H1 (cell line): Measurements from ENCODE around the gene SRM. TPM values are rescaled to one million over a fixed set of nuclear protein-coding genes. Genes with fewer than 3 reads are reported as not detected.

Source experiments
- CTCF ChIA-PET: fragments of 300-600 bp; sonication (Branson Sonifier 250); formaldehyde crosslinking; loops from one replicate; lab custom pipeline; 2021; ENCODE audit not compliant: partially characterized antibody; lab: Charles Lee
- POLR2A ChIA-PET: fragments of 300-600 bp; sonication (Branson Sonifier 250); formaldehyde crosslinking; loops from one replicate; lab custom pipeline; 2021; ENCODE audit warnings: inconsistent platforms; ENCODE audit not compliant: partially characterized antibody; lab: Charles Lee
- DNase-seq, 2 experiments: peaks; one replicate each; pipeline versions ENCODE4 v3.0.0 to v3.0.0-alpha.2; 2010 to 2022; ENCODE audit warnings: low spot score in 2 of 2, low read depth in 1 of 2, mixed read lengths in 1 of 2
- FAIRE-seq: peaks from 2 replicates; lab custom pipeline; 2011; peaks lifted over from hg19 to GRCh38; lab: Jason Lieb, UNC
- H2AFZ ChIP-seq: 2 replicates; pipeline ENCODE4 v1.8.1; 2012; ENCODE audit warnings: low read length, inconsistent platforms
- H2AK5ac ChIP-seq: 2 replicates; pipeline ENCODE4 v1.6.1; 2013; ENCODE audit warnings: low read depth, low read length
- H2BK120ac ChIP-seq: replicated peaks from 2 replicates; pipeline ENCODE3; 2013; ENCODE audit warnings: low read depth, low read length, inconsistent platforms
- H2BK12ac ChIP-seq: 2 replicates; pipeline ENCODE4 v1.6.1; 2013; ENCODE audit warnings: low read depth, low read length
- H2BK15ac ChIP-seq: 2 replicates; pipeline ENCODE4 v1.6.1; 2013; ENCODE audit warnings: low read length
- H2BK20ac ChIP-seq: 2 replicates; pipeline ENCODE4 v1.6.1; 2013; ENCODE audit warnings: low read length
- H2BK5ac ChIP-seq: 2 replicates; pipeline ENCODE4 v1.6.1; 2013; ENCODE audit warnings: low read depth, low read length
- H3K14ac ChIP-seq: 2 replicates; pipeline ENCODE4 v1.6.1; 2013; ENCODE audit warnings: inconsistent platforms; ENCODE audit not compliant: insufficient read length
- H3K18ac ChIP-seq: 2 replicates; pipeline ENCODE4 v1.6.1; 2013; ENCODE audit warnings: low read length; ENCODE audit errors: extremely low read depth
- H3K23ac ChIP-seq: 2 replicates; pipeline ENCODE4 v1.6.1; 2013; ENCODE audit warnings: inconsistent platforms; ENCODE audit not compliant: insufficient read length
- H3K23me2 ChIP-seq: 2 replicates; pipeline ENCODE4 v1.6.1; 2013; ENCODE audit warnings: low read depth, low read length
- H3K27ac ChIP-seq: 2 replicates; pipeline ENCODE4 v1.6.1; 2011; ENCODE audit warnings: low read depth, low read length, inconsistent platforms
- H3K27me3 ChIP-seq, 4 experiments: replicated peaks in 1 of 4; 1 replicate in 1 of 4; 2 replicates in 3 of 4; pipeline versions ENCODE4 v1.6.1 to v1.8.1; 2011 to 2013; ENCODE audit warnings: low read length in 3 of 4, mild to moderate bottlenecking in 3 of 4, inconsistent platforms in 2 of 4, mixed read lengths in 2 of 4, moderate library complexity in 1 of 4; ENCODE audit not compliant: control insufficient read depth in 3 of 4, insufficient read depth in 3 of 4; ENCODE audit errors: extremely low read depth in 1 of 4
- H3K36me3 ChIP-seq, 4 experiments: 2 replicates each; pipeline versions ENCODE4 v1.6.1 to v1.8.1; 2011 to 2013; ENCODE audit warnings: mild to moderate bottlenecking in 4 of 4, low read length in 3 of 4, moderate library complexity in 2 of 4, control low read depth in 1 of 4, inconsistent platforms in 1 of 4; ENCODE audit not compliant: insufficient read depth in 4 of 4, control insufficient read depth in 2 of 4
- H3K4ac ChIP-seq: replicated peaks from 2 replicates; pipeline ENCODE3; 2013; ENCODE audit warnings: low read length, low read depth, mixed read lengths, inconsistent platforms; ENCODE audit not compliant: insufficient read length
- H3K4me1 ChIP-seq, 4 experiments: replicated peaks in 1 of 4; 1 replicate in 1 of 4; 2 replicates in 3 of 4; pipeline versions ENCODE4 v1.6.1 to v1.8.1; 2011 to 2013; ENCODE audit warnings: low read length in 3 of 4, inconsistent platforms in 2 of 4, mixed read lengths in 1 of 4; ENCODE audit not compliant: insufficient read depth in 4 of 4, control insufficient read depth in 3 of 4
- H3K4me2 ChIP-seq, 2 experiments: 2 replicates each; pipeline versions ENCODE4 v1.6.1 to v1.8.1; 2011 to 2013; ENCODE audit warnings: low read depth in 2 of 2, low read length in 2 of 2, control low read depth in 1 of 2, inconsistent platforms in 1 of 2, mild to moderate bottlenecking in 1 of 2; ENCODE audit not compliant: insufficient read depth in 1 of 2
- H3K4me3 ChIP-seq, 4 experiments: fragments of 200-600, 300-600 bp in 1 of 4; sonication (generic), shearing (Covaris generic), sonication (Bioruptor Twin) in 1 of 4; 2 replicates each; pipeline versions ENCODE4 v1.5.1 to v1.8.1; 2011 to 2016; ENCODE audit warnings: low read length in 4 of 4, low read depth in 3 of 4, control low read depth in 2 of 4, inconsistent platforms in 2 of 4, mild to moderate bottlenecking in 2 of 4, mixed read lengths in 1 of 4, moderate library complexity in 1 of 4; ENCODE audit not compliant: insufficient read depth in 2 of 4; ENCODE audit errors: extremely low read depth in 1 of 4
- H3K56ac ChIP-seq: replicated peaks from 2 replicates; pipeline ENCODE3; 2013; ENCODE audit warnings: low read depth, mild to moderate bottlenecking, mixed read lengths, low read length, inconsistent platforms; ENCODE audit not compliant: insufficient read length
- H3K79me1 ChIP-seq: 2 replicates; pipeline ENCODE4 v1.6.1; 2013; ENCODE audit warnings: low read depth, low read length, control low read depth
- H3K79me2 ChIP-seq, 2 experiments: 2 replicates each; pipeline versions ENCODE4 v1.6.1 to v1.8.1; 2012 to 2013; ENCODE audit warnings: low read length in 2 of 2, mild to moderate bottlenecking in 2 of 2, inconsistent platforms in 1 of 2; ENCODE audit not compliant: insufficient read depth in 2 of 2, control insufficient read depth in 1 of 2
- H3K9ac ChIP-seq, 4 experiments: replicated peaks in 1 of 4; 1 replicate in 1 of 4; 2 replicates in 3 of 4; pipeline versions ENCODE4 v1.6.1 to v1.8.1; 2011 to 2013; ENCODE audit warnings: low read depth in 3 of 4, low read length in 3 of 4, control low read depth in 2 of 4, mild to moderate bottlenecking in 2 of 4, moderate library complexity in 2 of 4, inconsistent platforms in 1 of 4; ENCODE audit errors: extremely low read depth in 1 of 4
- H3K9me3 ChIP-seq, 2 experiments: 2 replicates each; pipeline versions ENCODE4 v1.6.1 to v1.8.1; 2012 to 2013; ENCODE audit warnings: mild to moderate bottlenecking in 2 of 2, moderate library complexity in 2 of 2, control low read depth in 1 of 2, inconsistent platforms in 1 of 2, low read depth in 1 of 2, low read length in 1 of 2, mixed read lengths in 1 of 2; ENCODE audit not compliant: insufficient read depth in 2 of 2
- H4K20me1 ChIP-seq, 2 experiments: replicated peaks in 1 of 2; 2 replicates each; pipeline versions ENCODE3 to v1.8.1; 2011 to 2013; ENCODE audit warnings: inconsistent platforms in 2 of 2, low read length in 2 of 2, mild to moderate bottlenecking in 1 of 2; ENCODE audit not compliant: insufficient read depth in 2 of 2, control insufficient read depth in 1 of 2
- H4K5ac ChIP-seq: 2 replicates; pipeline ENCODE4 v1.6.1; 2013; ENCODE audit warnings: low read length, low read depth, mixed read lengths, inconsistent platforms; ENCODE audit not compliant: insufficient read length
- H4K8ac ChIP-seq: 2 replicates; pipeline ENCODE4 v1.8.0; 2013; ENCODE audit warnings: mild to moderate bottlenecking, moderate library complexity, low read length, inconsistent platforms; ENCODE audit not compliant: insufficient read depth; ENCODE audit errors: extremely low read depth
- H4K91ac ChIP-seq: replicated peaks from 2 replicates; pipeline ENCODE3; 2013; ENCODE audit warnings: low read length, mixed read lengths, inconsistent platforms; ENCODE audit not compliant: insufficient read length
- CEBPB ChIP-seq: IDR thresholded peaks from 2 replicates; pipeline ENCODE4 v1.6.1; 2012; ENCODE audit warnings: low read depth, low read length
- CHD2 ChIP-seq: IDR thresholded peaks from 2 replicates; pipeline ENCODE4 v1.6.1; 2012; ENCODE audit warnings: low read length, improper control_type of control experiment
- EP300 ChIP-seq, 2 experiments: IDR thresholded peaks; 1 replicate in 1 of 2; 2 replicates in 1 of 2; pipeline ENCODE4 v1.6.1; 2011 to 2012; ENCODE audit warnings: low read depth in 2 of 2, low read length in 2 of 2, mild to moderate bottlenecking in 2 of 2, borderline replicate concordance in 1 of 2, inconsistent platforms in 1 of 2, moderate library complexity in 1 of 2
- JUN ChIP-seq: IDR thresholded peaks from 2 replicates; pipeline ENCODE4 v1.6.1; 2011; ENCODE audit warnings: low read depth, mild to moderate bottlenecking, improper control_type of control experiment, low read length
- KDM4A ChIP-seq: IDR thresholded peaks from one replicate; pipeline ENCODE4 v1.7.1; 2012; ENCODE audit warnings: low read depth, mild to moderate bottlenecking, moderate library complexity, low read length, inconsistent platforms; ENCODE audit not compliant: severe bottlenecking
- POLR2A ChIP-seq, 2 experiments: IDR thresholded peaks; 1 replicate in 1 of 2; 2 replicates in 1 of 2; pipeline ENCODE4 v1.6.1; 2011; ENCODE audit warnings: low read depth in 2 of 2, low read length in 2 of 2, mild to moderate bottlenecking in 2 of 2; ENCODE audit errors: control extremely low read depth in 1 of 2
- RAD21 ChIP-seq, 2 experiments: IDR thresholded peaks in 1 of 2; conservative IDR thresholded peaks in 1 of 2; 2 replicates each; pipeline ENCODE4 v1.6.1; 2011; ENCODE audit warnings: low read depth in 2 of 2, low read length in 2 of 2, improper control_type of control experiment in 1 of 2, inconsistent platforms in 1 of 2, mild to moderate bottlenecking in 1 of 2, moderate library complexity in 1 of 2
- RNF2 ChIP-seq: fragments of 200-900, 300-1000 bp; sonication (generic); IDR thresholded peaks from 2 replicates; pipeline ENCODE4 v1.7.1; 2016; ENCODE audit warnings: borderline replicate concordance, low read depth, mild to moderate bottlenecking, antibody characterized with exemption, low read length; ENCODE audit not compliant: poor library complexity, severe bottlenecking; ENCODE audit errors: missing control alignments
- RXRA ChIP-seq: IDR thresholded peaks from 2 replicates; pipeline ENCODE4 v1.6.1; 2011; ENCODE audit warnings: low read depth, mild to moderate bottlenecking, low read length, moderate library complexity; ENCODE audit not compliant: insufficient read depth
- SIN3A ChIP-seq, 2 experiments: IDR thresholded peaks in 1 of 2; conservative IDR thresholded peaks in 1 of 2; 2 replicates each; pipeline ENCODE4 v1.6.1; 2011 to 2012; ENCODE audit warnings: low read length in 2 of 2, improper control_type of control experiment in 1 of 2, low read depth in 1 of 2, mild to moderate bottlenecking in 1 of 2
- SIRT6 ChIP-seq: IDR thresholded peaks from one replicate; pipeline ENCODE4 v1.7.1; 2012; ENCODE audit warnings: low read length, inconsistent platforms
- SIX5 ChIP-seq: IDR thresholded peaks from 2 replicates; pipeline ENCODE4 v1.6.1; 2011; ENCODE audit warnings: mild to moderate bottlenecking, low read depth, low read length
- SP2 ChIP-seq: IDR thresholded peaks from 2 replicates; pipeline ENCODE4 v1.6.1; 2012; ENCODE audit warnings: mild to moderate bottlenecking, low read length, inconsistent platforms
- TEAD4 ChIP-seq: IDR thresholded peaks from 2 replicates; pipeline ENCODE4 v1.6.1; 2012; ENCODE audit warnings: low read depth, low read length, inconsistent platforms, mixed read lengths
- WGBS, 2 experiments: shearing (Covaris generic) in 1 of 2; methylation state at CpG; one replicate each; pipeline versions ENCODE4 v1.1.6 to v1.1.7; 2013 to 2015; ENCODE audit warnings: low lambda C conversion rate in 2 of 2, mixed read lengths in 2 of 2, inconsistent platforms in 1 of 2, low coverage in 1 of 2, missing lambda C conversion rate in 1 of 2; ENCODE audit not compliant: insufficient replicate concordance in 2 of 2, insufficient coverage in 1 of 2, insufficient read length in 1 of 2; ENCODE audit errors: extremely low coverage in 1 of 2, missing lambda C conversion rate in 1 of 2; 5-methylcytosine and 5-hydroxymethylcytosine counted together
- polyA plus RNA-seq, 7 experiments: library from polyadenylated mRNA; depleted of rRNA in 3 of 7; stranded (reverse) in 5 of 7; unstranded in 2 of 7; fragments of >200 nt in 5 of 7; fragments of 200-250 nt in 2 of 7; gene quantifications; 1 replicate in 5 of 7; 2 replicates in 1 of 7; 4 replicates in 1 of 7; pipeline versions ENCODE4 v1.2.1 to v1.2.3, GENCODE V29; 2011 to 2013; ENCODE audit warnings: missing spikeins in 2 of 7, mixed read lengths in 2 of 7
- total RNA-seq: library from RNA; stranded (reverse); fragmentation: NEBNext Ultra II Directional; extraction: Animal tissue kit (Norgen Biotek cat#: 25700); gene quantifications from 2 replicates; pipeline ENCODE4 v1.2.1, GENCODE V29; 2021

The SRM gene
- total and polyA plus RNA-seq, 2 of the 8 experiments (the other 6 are each of a cell fraction or from before 2014, with no cell fraction given): 110 to 208 TPM

DNA sequence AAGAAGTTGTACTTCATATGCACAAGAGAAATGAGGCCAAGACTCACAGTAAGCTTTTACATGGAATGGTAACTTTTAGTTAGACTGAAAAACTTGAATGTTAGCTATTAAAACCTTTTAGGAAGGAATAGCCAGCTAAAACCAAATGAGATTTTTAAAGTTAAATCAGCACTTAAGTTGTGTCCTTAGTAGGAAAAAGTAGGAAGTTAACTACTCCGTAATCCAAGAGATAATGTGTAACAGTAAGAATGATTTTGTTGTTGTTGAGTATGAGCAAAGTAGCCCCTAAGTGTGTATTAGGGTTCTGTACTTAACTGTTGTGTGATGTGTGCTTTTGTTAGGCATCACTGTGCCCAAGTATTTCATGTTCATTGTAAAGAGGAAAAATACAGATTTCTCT, 34.2 kb downstream of the SRM start:
- Histone ChIP-seq H4K20me1 (peaks cover 3 to 10% of the 10 kb centered on the region in 2 experiments), H2AFZ (no peak overlapping the region), H3K4me3 (no peak overlapping the region), H3K9me3 (no peaks in the 10 kb centered on the region; a peak in 1 of 4 replicates), H2BK15ac (no peak overlapping the region), H3K27me3 (no peaks in the 10 kb centered on the region), H3K9ac (no peak overlapping the region), H2AK5ac (no peak overlapping the region), H3K79me2 (no peaks in the 10 kb centered on the region), H4K91ac (no peak overlapping the region), H3K4me2 (no peak overlapping the region), H3K56ac (no peak overlapping the region), H3K36me3 (peaks cover 17 to 72% (median 42%) of the 10 kb centered on the region in 4 experiments), H3K14ac (no peak overlapping the region), H3K4ac (no peak overlapping the region), H2BK20ac (no peak overlapping the region), H4K8ac (no peak overlapping the region), H2BK5ac (no peak overlapping the region), H3K4me1 (peaks cover 0 to 2% (median 0%) of the 10 kb centered on the region in 4 experiments; a peak in 2 of 7 replicates), H3K23me2 (no peaks in the 10 kb centered on the region), H3K18ac (no peak overlapping the region), H4K5ac (no peak overlapping the region), H2BK120ac (no peak overlapping the region), H3K27ac (no peak overlapping the region), H3K23ac (no peak overlapping the region), H2BK12ac (no peak overlapping the region), H3K79me1 (no peaks in the 10 kb centered on the region; the same call in 1 of the 2 replicates)
- ChIA-PET POLR2A (interaction anchor here (0.6 to 2.8 kb wide), 3 partner anchors 11 to 137 kb away, joined by 3 to 18 read pairs (median 9); partner anchors contain the start of gene TARDBP), CTCF (no interaction called here)
- FAIRE-seq: no peak
- WGBS, 2 experiments: 95% methylated on average over 1 of the region's 1 CpG; no CpG with 5 or more reads in 1 of the 2 experiments
- DNase-seq: no peak
- TF ChIP-seq CHD2 (no peak), SIN3A (conservative IDR thresholded peaks at IDR 0.05 in 1 of 2, IDR thresholded peaks at IDR 0.05 in 1 of 2; ENCODE audit: low read depth in 1 of 2, low read length in 2 of 2) (no peak), SIRT6 (no peak), KDM4A (no peak), RXRA (no peak), RNF2 (no peak), SIX5 (no peak), JUN (no peak), SP2 (no peak), POLR2A (IDR thresholded peaks at IDR 0.05; ENCODE audit: control extremely low read depth in 1 of 2, low read depth in 2 of 2, low read length in 2 of 2) (no peak), TEAD4 (no peak), EP300 (IDR thresholded peaks at IDR 0.05; ENCODE audit: borderline replicate concordance in 1 of 2, low read depth in 2 of 2, low read length in 2 of 2) (no peak), CEBPB (no peak), RAD21 (IDR thresholded peaks at IDR 0.05 in 1 of 2, conservative IDR thresholded peaks at IDR 0.05 in 1 of 2; ENCODE audit: low read depth in 2 of 2, low read length in 2 of 2) (no peak)
